ENCODE measurements around the gene IGHMBP2. TPM values are rescaled to one million over a fixed set of nuclear protein-coding genes. Genes with fewer than 3 reads are reported as not detected.

Gene IGHMBP2
- total RNA-seq, 1 experiment from 2014 or later: 49.1 TPM

DNA sequence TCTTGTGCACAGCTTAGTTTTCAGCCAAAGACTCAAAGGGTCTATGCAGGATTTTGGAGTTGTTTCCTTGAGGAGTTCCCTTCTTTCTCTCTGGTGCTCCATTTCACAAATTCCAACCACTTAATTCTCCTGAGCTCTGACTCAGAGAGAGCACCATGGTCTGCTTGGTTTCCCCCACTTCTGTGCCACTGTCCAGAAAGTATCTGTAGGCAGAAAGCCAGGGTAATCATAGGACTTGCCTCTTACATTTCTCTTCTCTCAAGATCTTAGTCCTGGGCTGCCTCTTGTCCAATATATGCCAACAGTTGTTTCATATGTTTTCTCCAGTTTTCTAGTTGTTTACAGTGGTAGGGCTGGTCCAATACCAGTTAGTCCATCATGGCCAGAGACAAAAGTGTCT lies 83.5 kb downstream of the IGHMBP2 start:
- H3K27me3 Mint-ChIP-seq (ENCODE audit: insufficient read depth, unreplicated experiment): no peaks in the 10 kb centered on the region
- no peak overlapping the region for H3K27ac Mint-ChIP-seq (ENCODE audit: unreplicated experiment)
- no peak overlapping the region for H3K4me3 ChIP-seq (ENCODE audit: low read depth, low read length)
- ChIA-PET CTCF (no interaction called here), POLR2A (no interaction called here)
- H3K9me3 ChIP-seq: peaks cover 13% of the 10 kb centered on the region
- no peak overlapping the region for H3K4me3 Mint-ChIP-seq (ENCODE audit: unreplicated experiment)
- BruUV-seq (replicated peaks): no TSS peak
- H3K4me1 Mint-ChIP-seq (ENCODE audit: low read depth, unreplicated experiment): no peaks in the 10 kb centered on the region
- TF ChIP-seq, protein P1, sequence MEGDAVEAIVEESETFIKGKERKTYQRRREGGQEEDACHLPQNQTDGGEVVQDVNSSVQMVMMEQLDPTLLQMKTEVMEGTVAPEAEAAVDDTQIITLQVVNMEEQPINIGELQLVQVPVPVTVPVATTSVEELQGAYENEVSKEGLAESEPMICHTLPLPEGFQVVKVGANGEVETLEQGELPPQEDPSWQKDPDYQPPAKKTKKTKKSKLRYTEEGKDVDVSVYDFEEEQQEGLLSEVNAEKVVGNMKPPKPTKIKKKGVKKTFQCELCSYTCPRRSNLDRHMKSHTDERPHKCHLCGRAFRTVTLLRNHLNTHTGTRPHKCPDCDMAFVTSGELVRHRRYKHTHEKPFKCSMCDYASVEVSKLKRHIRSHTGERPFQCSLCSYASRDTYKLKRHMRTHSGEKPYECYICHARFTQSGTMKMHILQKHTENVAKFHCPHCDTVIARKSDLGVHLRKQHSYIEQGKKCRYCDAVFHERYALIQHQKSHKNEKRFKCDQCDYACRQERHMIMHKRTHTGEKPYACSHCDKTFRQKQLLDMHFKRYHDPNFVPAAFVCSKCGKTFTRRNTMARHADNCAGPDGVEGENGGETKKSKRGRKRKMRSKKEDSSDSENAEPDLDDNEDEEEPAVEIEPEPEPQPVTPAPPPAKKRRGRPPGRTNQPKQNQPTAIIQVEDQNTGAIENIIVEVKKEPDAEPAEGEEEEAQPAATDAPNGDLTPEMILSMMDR (IDR thresholded peaks at IDR 0.05; ENCODE audit: insufficient read depth in 1 of 2, low read depth in 1 of 2, low read length in 1 of 2, severe bottlenecking in 1 of 2, unreplicated experiment in 1 of 2): no peak
- H3K27me3 ChIP-seq (replicated peaks; ENCODE audit: control insufficient read depth, insufficient read depth, low read length): no peaks in the 10 kb centered on the region
- intact Hi-C loops (cut with micrococcal nuclease; ENCODE audit: unreplicated experiment): no loop called here
- H3K4me1 ChIP-seq: no peaks in the 10 kb centered on the region
- peak in 1 of 2 experiments; percentile 5 for DNase-seq
- no peaks in the 10 kb centered on the region for H3K36me3 ChIP-seq (ENCODE audit: control insufficient read depth, insufficient read depth, low read length)
- H3K9me3 Mint-ChIP-seq (ENCODE audit: unreplicated experiment): peaks cover 15% of the 10 kb centered on the region
- H3K36me3 Mint-ChIP-seq (ENCODE audit: insufficient read depth, unreplicated experiment): no peaks in the 10 kb centered on the region

DNA sequence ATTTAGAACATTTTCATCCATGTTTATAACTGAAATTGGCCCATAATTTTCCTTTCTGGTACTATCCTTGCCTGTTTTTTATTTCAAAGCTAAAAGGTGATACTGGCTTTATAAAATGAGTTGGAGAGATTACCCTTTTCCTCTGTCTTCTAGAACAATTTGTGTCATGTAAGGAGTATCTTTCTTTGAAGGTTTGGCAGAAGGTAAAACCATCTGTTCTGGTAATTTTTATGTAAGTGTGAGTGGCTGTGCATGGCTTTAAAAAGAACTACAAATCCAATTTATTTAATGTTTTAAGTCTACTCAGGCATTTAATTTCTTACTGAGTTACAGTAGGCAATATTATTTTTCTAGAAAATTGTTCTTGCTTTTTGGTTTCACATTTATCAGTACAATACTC lies 84.8 kb downstream of the IGHMBP2 start:
- no peak overlapping the region for H3K4me3 ChIP-seq (ENCODE audit: low read depth, low read length)
- no TSS peak for BruUV-seq (replicated peaks)
- TF ChIP-seq, protein P1 (IDR thresholded peaks at IDR 0.05; ENCODE audit: insufficient read depth in 1 of 2, low read depth in 1 of 2, low read length in 1 of 2, severe bottlenecking in 1 of 2, unreplicated experiment in 1 of 2): no peak
- peaks cover 13% of the 10 kb centered on the region for H3K9me3 Mint-ChIP-seq (ENCODE audit: unreplicated experiment)
- H3K4me1 ChIP-seq: no peaks in the 10 kb centered on the region
- DNase-seq: no peak
- peaks cover 2% of the 10 kb centered on the region for H3K27me3 Mint-ChIP-seq (ENCODE audit: insufficient read depth, unreplicated experiment)
- no peaks in the 10 kb centered on the region for H3K36me3 ChIP-seq (ENCODE audit: control insufficient read depth, insufficient read depth, low read length)
- POLR2A ChIA-PET: no interaction called here
- H3K27me3 ChIP-seq (replicated peaks; ENCODE audit: control insufficient read depth, insufficient read depth, low read length): no peaks in the 10 kb centered on the region
- peaks cover 13% of the 10 kb centered on the region for H3K9me3 ChIP-seq
- H3K36me3 Mint-ChIP-seq (ENCODE audit: insufficient read depth, unreplicated experiment): no peaks in the 10 kb centered on the region
- intact Hi-C loops (cut with micrococcal nuclease; ENCODE audit: unreplicated experiment): no loop called here
- H3K27ac Mint-ChIP-seq (ENCODE audit: unreplicated experiment): no peak overlapping the region
- H3K4me3 Mint-ChIP-seq (ENCODE audit: unreplicated experiment): no peak overlapping the region
- H3K4me1 Mint-ChIP-seq (ENCODE audit: low read depth, unreplicated experiment): peaks cover 5% of the 10 kb centered on the region
- CTCF ChIA-PET: no interaction called here

Other genes starting within 250 kb of the IGHMBP2 start
- 72.6 and 94.4 TPM in 2 replicates for gene GAL, start 219.3 kb upstream of the IGHMBP2 start, total RNA-seq (2022)
- 22.1 and 26.2 TPM in 2 replicates for gene TESMIN, start 152.4 kb upstream of the IGHMBP2 start, total RNA-seq (2022)
- gene CPT1A, start 62.0 kb upstream of the IGHMBP2 start, total RNA-seq (2022): 5.7 and 6.3 TPM in 2 replicates
- gene MRPL21, start 59 bp upstream of the IGHMBP2 start, total RNA-seq (2022): 179 and 195 TPM in 2 replicates
- not detected in 2 replicates for gene MRGPRD, start 77.1 kb downstream of the IGHMBP2 start, total RNA-seq (2022)
- 0.14 TPM in 1 of 2 replicates, not detected in the other for gene MRGPRF, start 109.4 kb downstream of the IGHMBP2 start, total RNA-seq (2022)
- 59.5 and 63.6 TPM in 2 replicates for gene TPCN2, start 145.0 kb downstream of the IGHMBP2 start, total RNA-seq (2022)

Data from Caco-2 (cell line).